Measurements from ENCODE around the gene DHRS4L2. TPM values are rescaled to one million over a fixed set of nuclear protein-coding genes. Genes with fewer than 3 reads are reported as not detected.
"Not testable (repeated sequence)": the region's sequence is repeated elsewhere in the genome, so short reads cannot be mapped to it uniquely, and the experiment has no call there.

The DHRS4L2 gene
- total RNA-seq, 4 donors from 2014 or later: 12.1 to 40.2 (median 25.0) TPM

GRCh38 chr14:23977208-23977607 is 11.5 kb upstream of the DHRS4L2 start:
- H3K27ac ChIP-seq; H3K36me3 ChIP-seq; H3K4me3 ChIP-seq; H3K4me1 ChIP-seq; H3K9me3 ChIP-seq; in situ Hi-C loops (cut with MboI; ENCODE audit: low sequenced_read_pairs in 4 of 4); H3K27me3 ChIP-seq; DNase-seq; intact Hi-C loops (cut with DNase I; ENCODE audit: low total_unique reads): not testable (repeated sequence)
- peak in 1 of 5 experiments; percentile 15 for TF ChIP-seq CTCF (IDR thresholded peaks at IDR 0.05 in 4 of 5, conservative IDR thresholded peaks at IDR 0.05 in 1 of 5)
- peak in 1 of 2 donors; percentile 53 for ATAC-seq

- ATAC-seq; H3K36me3 ChIP-seq; intact Hi-C loops (cut with DNase I; ENCODE audit: low total_unique reads); H3K4me3 ChIP-seq; H3K27me3 ChIP-seq; DNase-seq; H3K27ac ChIP-seq; H3K9me3 ChIP-seq: not testable (repeated sequence)
- in situ Hi-C loops (cut with MboI; ENCODE audit: low sequenced_read_pairs in 4 of 4): loop anchor here in 2 of 4 donors (10.0 kb wide), 1 partner anchor 53 kb away; no protein-coding TSS in a partner anchor
- H3K4me1 ChIP-seq: peaks cover 3 to 11% of the 10 kb centered on the region in 2 donors
These were observed 6.5 kb upstream of the DHRS4L2 start for GRCh38 chr14:23981951-23982813.

GRCh38 chr14:23984891-23985602 is 3.7 kb upstream of the DHRS4L2 start:
- intact Hi-C loops (cut with DNase I; ENCODE audit: low total_unique reads) (no loop called here), in situ Hi-C loops (cut with MboI; ENCODE audit: low sequenced_read_pairs in 4 of 4) (loop anchor here in 2 of 4 donors (10.0 kb wide), 1 partner anchor 50 kb away; no protein-coding TSS in a partner anchor)
- no peak overlapping the region for H3K4me3 ChIP-seq
- H3K27me3 ChIP-seq: no peaks in the 10 kb centered on the region
- H3K9me3 ChIP-seq: no peaks in the 10 kb centered on the region
- H3K36me3 ChIP-seq: no peaks in the 10 kb centered on the region
- H3K27ac ChIP-seq: peak overlapping the region; percentile 50 to 72 (median 68)
- H3K4me1 ChIP-seq: peaks cover 17 to 21% of the 10 kb centered on the region in 2 donors
- peak; percentile 44 to 69 for ATAC-seq
- TF ChIP-seq POLR2A (IDR thresholded peaks at IDR 0.05) (no peak), CTCF (IDR thresholded peaks at IDR 0.05 in 4 of 5, conservative IDR thresholded peaks at IDR 0.05 in 1 of 5) (no peak)
- peak; percentile 34 to 48 for DNase-seq

GRCh38 chr14:23988223-23988606 is 514 bp upstream of the DHRS4L2 start:
- Histone ChIP-seq H3K4me3 (peak overlapping the region in 2 of 4 donors; percentile 50 to 62), H3K4me1 (peaks cover 19 to 22% of the 10 kb centered on the region in 2 donors), H3K27ac (peak overlapping the region; percentile 84 to 93 (median 90))
- H3K27me3 ChIP-seq; intact Hi-C loops (cut with DNase I; ENCODE audit: low total_unique reads); DNase-seq; H3K9me3 ChIP-seq; H3K36me3 ChIP-seq: not testable (repeated sequence)
- ATAC-seq: peak in 1 of 2 donors; percentile 14
- in situ Hi-C loops (cut with MboI; ENCODE audit: low sequenced_read_pairs in 4 of 4): loop anchor here in 2 of 4 donors (10.0 kb wide), 1 partner anchor 47 kb away; no protein-coding TSS in a partner anchor

- H3K36me3 ChIP-seq; intact Hi-C loops (cut with DNase I; ENCODE audit: low total_unique reads); H3K9me3 ChIP-seq; H3K27me3 ChIP-seq: not testable (repeated sequence)
- ATAC-seq: peak; percentile 53 to 57
- peak; percentile 56 to 85 for DNase-seq
- in situ Hi-C loops (cut with MboI; ENCODE audit: low sequenced_read_pairs in 4 of 4): loop anchor here in 2 of 4 donors (10.0 kb wide), 1 partner anchor 45 kb away; no protein-coding TSS in a partner anchor
- Histone ChIP-seq H3K4me3 (peak overlapping the region in 2 of 4 donors; percentile 50 to 62), H3K27ac (peak overlapping the region; percentile 84 to 93 (median 90)), H3K4me1 (peaks cover 17 to 21% of the 10 kb centered on the region in 2 donors)
- peak; percentile 61 to 65 for TF ChIP-seq POLR2A (IDR thresholded peaks at IDR 0.05)
These were observed 1.2 kb downstream of the DHRS4L2 start for GRCh38 chr14:23989734-23990445.

- peaks cover 8 to 29% of the 10 kb centered on the region in 2 donors for H3K4me1 ChIP-seq
- H3K27me3 ChIP-seq; H3K36me3 ChIP-seq; H3K4me3 ChIP-seq; intact Hi-C loops (cut with DNase I; ENCODE audit: low total_unique reads); DNase-seq; in situ Hi-C loops (cut with MboI; ENCODE audit: low sequenced_read_pairs in 4 of 4); H3K9me3 ChIP-seq; ATAC-seq: not testable (repeated sequence)
- peak overlapping the region in 2 of 4 donors; percentile 92 to 93 for H3K27ac ChIP-seq
These were observed 2.2 kb downstream of the DHRS4L2 start for GRCh38 chr14:23990961-23991360.

- H3K9me3 ChIP-seq; H3K4me3 ChIP-seq; DNase-seq; intact Hi-C loops (cut with DNase I; ENCODE audit: low total_unique reads); H3K27ac ChIP-seq; H3K36me3 ChIP-seq; H3K27me3 ChIP-seq; ATAC-seq; in situ Hi-C loops (cut with MboI; ENCODE audit: low sequenced_read_pairs in 4 of 4): not testable (repeated sequence)
- peaks cover 8 to 29% of the 10 kb centered on the region in 2 donors for H3K4me1 ChIP-seq
These were observed 4.3 kb downstream of the DHRS4L2 start for GRCh38 chr14:23993042-23993441.

- H3K36me3 ChIP-seq; H3K9me3 ChIP-seq; in situ Hi-C loops (cut with MboI; ENCODE audit: low sequenced_read_pairs in 4 of 4); intact Hi-C loops (cut with DNase I; ENCODE audit: low total_unique reads); H3K27me3 ChIP-seq; H3K4me3 ChIP-seq: not testable (repeated sequence)
- Histone ChIP-seq H3K4me1 (peaks cover 0 to 10% of the 10 kb centered on the region in 2 donors), H3K27ac (peak overlapping the region; percentile 41 to 74 (median 71))
- ATAC-seq: peak; percentile 96 to 97
- DNase-seq: peak; percentile 62 to 70
These were observed 7.3 kb downstream of the DHRS4L2 start for GRCh38 chr14:23996009-23996408.

Measured in gastrocnemius medialis (tissue), 4 donors.